Loucy (cell line): ENCODE data around the gene LMOD3.

ENCODE experiments used
- CTCF ChIP-seq: fragments of 200-600 bp; sonication (generic); conservative IDR thresholded peaks from 2 replicates; pipeline ENCODE4 v1.5.1; 2014; ENCODE audit warnings: mild to moderate bottlenecking, antibody characterized with exemption, low read length
- EZH2phosphoT487 ChIP-seq: fragments of 200-600 bp; IDR thresholded peaks from 2 replicates; pipeline ENCODE4 v1.6.1; 2018; ENCODE audit warnings: antibody characterized with exemption, mild to moderate bottlenecking, moderate library complexity, borderline replicate concordance

GRCh38 chr3:69164296-69164695, 41.9 kb upstream of the LMOD3 start:
- no peak for TF ChIP-seq CTCF
- TF ChIP-seq EZH2phosphoT487 = no peak
